SK-N-SH (cell line): ENCODE results near the gene ZCCHC2. TPM values are rescaled to one million over a fixed set of nuclear protein-coding genes. Genes with fewer than 3 reads are reported as not detected.

Experiments used
- CTCF ChIA-PET: fragments of 300-600, 350-600 bp; formaldehyde crosslinking; extraction: SDS; loops from one replicate; lab custom pipeline; 2021; lab: Yijun Ruan, JAX
- POLR2A ChIA-PET: fragments of 350-600 bp; sonication (Branson Sonifier 250); formaldehyde crosslinking; extraction: SDS; loops from one replicate; lab custom pipeline; 2020; ENCODE audit warnings: antibody characterized with exemption, inconsistent platforms; lab: Yijun Ruan, JAX
- DNase-seq: peaks from one replicate; pipeline ENCODE4 v3.0.0; 2012
- H2AFZ ChIP-seq: fragments of 200-600 bp; sonication (generic); 2 replicates; pipeline ENCODE4 v1.8.1; 2016; ENCODE audit warnings: antibody characterized with exemption, mild to moderate bottlenecking, low read depth
- H3F3A ChIP-seq: fragments of 200-600 bp; sonication (generic); replicated peaks from 2 replicates; pipeline ENCODE3; 2016; ENCODE audit warnings: antibody characterized with exemption, mild to moderate bottlenecking; ENCODE audit not compliant: insufficient read depth
- H3K27ac ChIP-seq, 2 experiments: fragments of 200-500 bp in 1 of 2; fragments of 200-600 bp in 1 of 2; sonication (Bioruptor generic) in 1 of 2; sonication (generic), shearing (Covaris generic) in 1 of 2; 2 replicates each; pipeline versions ENCODE4 v1.5.1 to v1.6.1; 2014 to 2016; ENCODE audit warnings: low read depth in 2 of 2, inconsistent platforms in 1 of 2, low read length in 1 of 2, mild to moderate bottlenecking in 1 of 2, mixed read lengths in 1 of 2
- H3K27me3 ChIP-seq: fragments of 200-600 bp; sonication (generic), shearing (Covaris generic); 2 replicates; pipeline ENCODE4 v1.6.1; 2016; ENCODE audit warnings: mixed run types; ENCODE audit not compliant: insufficient read depth
- H3K36me3 ChIP-seq, 2 experiments: fragments of 200-500 bp in 1 of 2; fragments of 200-600 bp in 1 of 2; sonication (Bioruptor generic) in 1 of 2; sonication (generic) in 1 of 2; replicated peaks in 1 of 2; 2 replicates each; pipeline versions ENCODE3 to v1.5.1; 2014 to 2016; ENCODE audit warnings: low read length in 1 of 2, mild to moderate bottlenecking in 1 of 2; ENCODE audit not compliant: insufficient read depth in 2 of 2, control insufficient read depth in 1 of 2
- H3K4me1 ChIP-seq, 2 experiments: fragments of 200-500 bp in 1 of 2; fragments of 200-600 bp in 1 of 2; sonication (Bioruptor generic) in 1 of 2; sonication (generic), shearing (Covaris generic) in 1 of 2; 2 replicates each; pipeline versions ENCODE4 v1.5.1 to v1.6.1; 2014 to 2016; ENCODE audit warnings: low read depth in 1 of 2, low read length in 1 of 2, mixed run types in 1 of 2; ENCODE audit not compliant: insufficient read depth in 2 of 2, control insufficient read depth in 1 of 2
- H3K4me2 ChIP-seq: fragments of 200-600 bp; sonication (generic), shearing (Covaris generic); 2 replicates; pipeline ENCODE4 v1.6.1; 2017; ENCODE audit warnings: mixed run types
- H3K4me3 ChIP-seq, 2 experiments: fragments of 200-500 bp in 1 of 2; fragments of 200-600 bp in 1 of 2; sonication (Bioruptor generic) in 1 of 2; sonication (generic), shearing (Covaris generic) in 1 of 2; 2 replicates each; pipeline versions ENCODE4 v1.5.1 to v1.8.1; 2014 to 2016; ENCODE audit warnings: low read depth in 2 of 2, inconsistent platforms in 1 of 2, low read length in 1 of 2, mild to moderate bottlenecking in 1 of 2, mixed read lengths in 1 of 2, moderate library complexity in 1 of 2
- H3K79me2 ChIP-seq: fragments of 200-600 bp; sonication (generic); 2 replicates; pipeline ENCODE4 v1.8.1; 2017; ENCODE audit warnings: mild to moderate bottlenecking; ENCODE audit not compliant: insufficient read depth
- H3K9ac ChIP-seq: fragments of 200-600 bp; sonication (generic); 2 replicates; pipeline ENCODE4 v1.6.1; 2017; ENCODE audit warnings: mixed run types
- H3K9me2 ChIP-seq: fragments of 200-600 bp; sonication (generic); 2 replicates; pipeline ENCODE4 v1.6.1; 2017; ENCODE audit warnings: mixed run types
- H3K9me3 ChIP-seq: fragments of 200-600 bp; sonication (generic); 2 replicates; pipeline ENCODE4 v1.6.1; 2017; ENCODE audit warnings: mixed run types, mild to moderate bottlenecking, moderate library complexity
- H4K20me1 ChIP-seq: fragments of 200-600 bp; sonication (generic); 2 replicates; pipeline ENCODE4 v1.6.1; 2017; ENCODE audit warnings: mild to moderate bottlenecking, mixed run types; ENCODE audit not compliant: insufficient read depth
- CHD2 ChIP-seq: fragments of 150-350 bp; IDR thresholded peaks from 2 replicates; pipeline ENCODE4 v1.6.1; 2018; ENCODE audit warnings: low read length; ENCODE audit not compliant: partially characterized antibody
- CTCF ChIP-seq: fragments of 200-600 bp; sonication (generic); IDR thresholded peaks from 2 replicates; pipeline ENCODE4 v1.6.1; 2017; ENCODE audit warnings: antibody characterized with exemption, mild to moderate bottlenecking, moderate library complexity
- EZH2phosphoT487 ChIP-seq: fragments of 200-600 bp; sonication (generic); IDR thresholded peaks from 2 replicates; pipeline ENCODE4 v1.6.1; 2017; ENCODE audit warnings: low read depth, mixed run types, mild to moderate bottlenecking, antibody characterized with exemption, moderate library complexity, borderline replicate concordance
- FOSL2 ChIP-seq: IDR thresholded peaks from 2 replicates; pipeline ENCODE4 v1.4.0; 2012; ENCODE audit warnings: low read depth, mild to moderate bottlenecking, moderate library complexity, borderline replicate concordance
- FOXJ3 ChIP-seq: sonication (generic); formaldehyde crosslinking; IDR thresholded peaks from 2 replicates; pipeline ENCODE4 v1.5.1; 2020; ENCODE audit warnings: mild to moderate bottlenecking, missing genetic modification reagents
- GATA2 ChIP-seq: sonication (generic); formaldehyde crosslinking; IDR thresholded peaks from 2 replicates; pipeline ENCODE4 v1.5.0; 2020; ENCODE audit warnings: mild to moderate bottlenecking, missing genetic modification reagents
- IRF3 ChIP-seq: fragments of 150-350 bp; IDR thresholded peaks from 2 replicates; pipeline ENCODE4 v1.6.1; 2016; ENCODE audit warnings: mild to moderate bottlenecking, low read depth, low read length
- JUND ChIP-seq: IDR thresholded peaks from 2 replicates; pipeline ENCODE4 v1.4.0; 2012
- MEF2A ChIP-seq: IDR thresholded peaks from 2 replicates; pipeline ENCODE4 v1.4.0; 2012; ENCODE audit warnings: low read depth, borderline replicate concordance
- MXI1 ChIP-seq: IDR thresholded peaks from 2 replicates; pipeline ENCODE4 v1.6.1; 2012; ENCODE audit warnings: mild to moderate bottlenecking, low read depth, low read length, improper control_type of control experiment
- NFIC ChIP-seq: IDR thresholded peaks from 2 replicates; pipeline ENCODE4 v1.4.0; 2012; ENCODE audit warnings: borderline replicate concordance
- POLR2AphosphoS5 ChIP-seq: IDR thresholded peaks from 2 replicates; pipeline ENCODE4 v1.6.1; 2012; ENCODE audit warnings: low read depth, low read length
- RCOR1 ChIP-seq: fragments of 150-350 bp; IDR thresholded peaks from 2 replicates; pipeline ENCODE4 v1.6.1; 2017; ENCODE audit warnings: antibody characterized with exemption, low read length
- REST ChIP-seq: IDR thresholded peaks from 2 replicates; pipeline ENCODE4 v1.6.1; 2012; ENCODE audit warnings: mild to moderate bottlenecking, low read depth, low read length, moderate library complexity
- RXRA ChIP-seq: IDR thresholded peaks from 2 replicates; pipeline ENCODE4 v1.4.0; 2012; ENCODE audit warnings: low read depth, mild to moderate bottlenecking, borderline replicate concordance
- SMC3 ChIP-seq: IDR thresholded peaks from 2 replicates; pipeline ENCODE4 v1.6.1; 2012; ENCODE audit warnings: low read depth, low read length, improper control_type of control experiment
- TEAD4 ChIP-seq: IDR thresholded peaks from 2 replicates; pipeline ENCODE4 v1.4.0; 2012; ENCODE audit warnings: mild to moderate bottlenecking, borderline replicate concordance; ENCODE audit not compliant: insufficient read depth
- USF1 ChIP-seq: IDR thresholded peaks from 2 replicates; pipeline ENCODE4 v1.4.0; 2012; ENCODE audit warnings: low read depth, borderline replicate concordance
- WGBS: methylation state at CpG from one replicate; pipeline ENCODE4 v1.1.6; 2017; ENCODE audit warnings: low lambda C conversion rate; 5-methylcytosine and 5-hydroxymethylcytosine counted together
- polyA plus RNA-seq, 3 experiments: library from polyadenylated mRNA; depleted of rRNA; stranded (reverse); fragments of >200 nt; gene quantifications; 2 replicates each; pipeline ENCODE4 v1.2.3, GENCODE V29; 2012

ZCCHC2 gene
- polyA plus RNA-seq, 1 of the 3 experiments (the other 2 are of a cell fraction): 7.3 TPM

GRCh38 chr18:62588217-62588616 is 65.4 kb downstream of the ZCCHC2 start:
- Histone ChIP-seq H3K36me3 (no peaks in the 10 kb centered on the region), H2AFZ (no peak overlapping the region), H3K27ac (no peak overlapping the region), H3K9ac (no peak overlapping the region), H3K4me3 (no peak overlapping the region), H3K9me3 (no peaks in the 10 kb centered on the region), H3K4me2 (no peak overlapping the region), H3F3A (no peaks in the 10 kb centered on the region), H4K20me1 (no peaks in the 10 kb centered on the region), H3K4me1 (peaks cover 3 to 9% of the 10 kb centered on the region in 2 experiments; a peak in 2 of 4 replicates), H3K27me3 (no peaks in the 10 kb centered on the region), H3K79me2 (no peaks in the 10 kb centered on the region), H3K9me2 (no peaks in the 10 kb centered on the region)
- ChIA-PET POLR2A (no interaction called here), CTCF (interaction anchor here (1.1 to 6.3 kb wide), 3 partner anchors 10 to 394 kb away, joined by 3 to 124 read pairs (median 6); no protein-coding TSS in a partner anchor)
- TF ChIP-seq EZH2phosphoT487 (no peak), MXI1 (no peak), FOXJ3 (no peak), FOSL2 (no peak), POLR2AphosphoS5 (no peak), CHD2 (no peak), IRF3 (no peak), TEAD4 (no peak), SMC3 (no peak)
- DNase-seq: no peak
- 56% methylated on average over 2 of the region's 3 CpGs for whole genome bisulfite sequencing

- H3K4me1 ChIP-seq: peaks cover 0 to 3% of the 10 kb centered on the region in 2 experiments; a peak in 1 of 4 replicates
- H2AFZ ChIP-seq: no peak overlapping the region
- WGBS: 71% methylated on average over 11 of the region's 15 CpGs
- ChIA-PET CTCF (interaction anchor here (1.2 kb wide), 1 partner anchor 392 kb away, joined by 5 read pairs; no protein-coding TSS in a partner anchor), POLR2A (no interaction called here)
- H3K9me2 ChIP-seq: no peaks in the 10 kb centered on the region
- H3K9ac ChIP-seq: no peak overlapping the region
- no peaks in the 10 kb centered on the region for H3K9me3 ChIP-seq
- no peaks in the 10 kb centered on the region for H3F3A ChIP-seq
- no peak overlapping the region for H3K27ac ChIP-seq
- H3K36me3 ChIP-seq: no peaks in the 10 kb centered on the region
- no peak overlapping the region for H3K4me3 ChIP-seq
- no peaks in the 10 kb centered on the region for H3K79me2 ChIP-seq
- no peaks in the 10 kb centered on the region for H4K20me1 ChIP-seq
- H3K27me3 ChIP-seq: no peaks in the 10 kb centered on the region
- DNase-seq: no peak
- no peak overlapping the region for H3K4me2 ChIP-seq
- TF ChIP-seq RCOR1: no peak
- TF ChIP-seq TEAD4: no peak
- no peak for TF ChIP-seq REST
- no peak for TF ChIP-seq NFIC
- no peak for TF ChIP-seq USF1
- TF ChIP-seq RXRA: no peak
- TF ChIP-seq FOSL2: no peak
- no peak for TF ChIP-seq JUND
- TF ChIP-seq MEF2A: no peak
- TF ChIP-seq CTCF: no peak
- no peak for TF ChIP-seq GATA2 (CRISPR knock-in tag)
Observed at GRCh38 chr18:62590799-62591590, 68.2 kb downstream of the ZCCHC2 start.
